Suprapubic skin (tissue), 4 donors: Measurements from ENCODE around the gene GNS. TPM values are rescaled to one million over a fixed set of nuclear protein-coding genes. Genes with fewer than 3 reads are reported as not detected.

Experiments used
- DNase-seq, 2 donors: peaks; one replicate each; pipeline ENCODE4 v3.0.0-alpha.2; 2019; ENCODE audit warnings: low spot score in 2 of 2
- H3K27ac ChIP-seq: fragments of 200-600 bp; sonication (generic); one replicate; pipeline ENCODE4 v1.5.1; 2019
- H3K27me3 ChIP-seq: fragments of 200-600 bp; sonication (generic); one replicate; pipeline ENCODE4 v1.5.1; 2019
- H3K36me3 ChIP-seq: fragments of 200-600 bp; sonication (generic); one replicate; pipeline ENCODE4 v1.5.1; 2019
- H3K4me1 ChIP-seq: fragments of 200-600 bp; sonication (generic); one replicate; pipeline ENCODE4 v1.5.1; 2019
- H3K4me3 ChIP-seq: fragments of 200-600 bp; sonication (generic); one replicate; pipeline ENCODE4 v1.5.1; 2019; ENCODE audit warnings: mild to moderate bottlenecking
- H3K9me3 ChIP-seq: fragments of 200-600 bp; sonication (generic); one replicate; pipeline ENCODE4 v1.5.1; 2019
- EP300 ChIP-seq: sonication (generic); formaldehyde crosslinking; IDR thresholded peaks from one replicate; pipeline ENCODE4 v1.6.1; 2017; ENCODE audit warnings: antibody characterized with exemption
- POLR2A ChIP-seq, 2 donors: fragments of 450-650 bp; IDR thresholded peaks; one replicate each; pipeline ENCODE4 v1.6.1; 2017; ENCODE audit warnings: antibody characterized with exemption in 2 of 2, mild to moderate bottlenecking in 2 of 2, moderate library complexity in 2 of 2
- POLR2AphosphoS5 ChIP-seq, 3 donors: sonication (generic); formaldehyde crosslinking; IDR thresholded peaks; one replicate each; pipeline ENCODE4 v1.6.1; 2017; ENCODE audit warnings: antibody characterized with exemption in 3 of 3
- WGBS: methylation state at CpG from one replicate; pipeline ENCODE4 v1.1.5; 2018; 5-methylcytosine and 5-hydroxymethylcytosine counted together
- total RNA-seq, 4 donors: library from RNA; depleted of rRNA; stranded (reverse); fragments of >200 nt; gene quantifications; one replicate each; pipeline ENCODE4 v1.1.0, GENCODE V29; 2016
- TF ChIP-seq, protein P1 (sequence below), 2 donors: fragments of 200-600 bp in 1 of 2; fragments of 450-650 bp in 1 of 2; sonication (generic) in 1 of 2; IDR thresholded peaks; one replicate each; pipeline ENCODE4 v1.5.1; 2016 to 2019; ENCODE audit warnings: antibody characterized with exemption in 2 of 2, mild to moderate bottlenecking in 1 of 2, moderate library complexity in 1 of 2

The GNS gene
- total RNA-seq, 4 donors from 2014 or later = 46.7 to 56.7 (median 49.6) TPM

DNA sequence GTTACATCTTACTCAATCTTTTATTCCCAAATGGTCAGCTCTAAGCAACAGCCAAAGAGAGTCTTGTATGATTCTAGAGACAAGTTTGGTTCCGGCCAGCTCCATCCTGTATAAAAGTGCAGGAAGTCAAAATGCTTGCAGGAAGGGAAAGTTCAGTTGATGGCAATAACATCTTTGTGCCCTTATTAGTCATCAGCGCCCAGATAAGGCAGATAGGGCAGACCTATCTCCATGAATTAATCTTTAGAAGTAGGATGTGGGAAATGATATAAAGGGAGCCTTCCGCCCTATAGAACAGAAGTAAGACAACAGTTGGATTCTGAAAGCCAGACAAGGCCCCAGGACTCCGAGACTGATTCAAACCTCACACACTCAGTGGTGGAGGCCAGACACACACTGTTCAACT lies 6.4 kb downstream of the GNS start:
- Histone ChIP-seq H3K27me3 (no peaks in the 10 kb centered on the region), H3K4me1 (peaks cover 18% of the 10 kb centered on the region), H3K36me3 (peaks cover 15% of the 10 kb centered on the region), H3K4me3 (no peak overlapping the region), H3K27ac (no peak overlapping the region), H3K9me3 (no peaks in the 10 kb centered on the region)
- WGBS = 75% methylated on average over 4 of the region's 4 CpGs
- TF ChIP-seq EP300 (no peak), POLR2A (IDR thresholded peaks at IDR 0.05) (no peak), POLR2AphosphoS5 (IDR thresholded peaks at IDR 0.05) (no peak)
- TF ChIP-seq, protein P1, sequence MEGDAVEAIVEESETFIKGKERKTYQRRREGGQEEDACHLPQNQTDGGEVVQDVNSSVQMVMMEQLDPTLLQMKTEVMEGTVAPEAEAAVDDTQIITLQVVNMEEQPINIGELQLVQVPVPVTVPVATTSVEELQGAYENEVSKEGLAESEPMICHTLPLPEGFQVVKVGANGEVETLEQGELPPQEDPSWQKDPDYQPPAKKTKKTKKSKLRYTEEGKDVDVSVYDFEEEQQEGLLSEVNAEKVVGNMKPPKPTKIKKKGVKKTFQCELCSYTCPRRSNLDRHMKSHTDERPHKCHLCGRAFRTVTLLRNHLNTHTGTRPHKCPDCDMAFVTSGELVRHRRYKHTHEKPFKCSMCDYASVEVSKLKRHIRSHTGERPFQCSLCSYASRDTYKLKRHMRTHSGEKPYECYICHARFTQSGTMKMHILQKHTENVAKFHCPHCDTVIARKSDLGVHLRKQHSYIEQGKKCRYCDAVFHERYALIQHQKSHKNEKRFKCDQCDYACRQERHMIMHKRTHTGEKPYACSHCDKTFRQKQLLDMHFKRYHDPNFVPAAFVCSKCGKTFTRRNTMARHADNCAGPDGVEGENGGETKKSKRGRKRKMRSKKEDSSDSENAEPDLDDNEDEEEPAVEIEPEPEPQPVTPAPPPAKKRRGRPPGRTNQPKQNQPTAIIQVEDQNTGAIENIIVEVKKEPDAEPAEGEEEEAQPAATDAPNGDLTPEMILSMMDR (IDR thresholded peaks at IDR 0.05) = no peak
- no peak for DNase-seq

DNA sequence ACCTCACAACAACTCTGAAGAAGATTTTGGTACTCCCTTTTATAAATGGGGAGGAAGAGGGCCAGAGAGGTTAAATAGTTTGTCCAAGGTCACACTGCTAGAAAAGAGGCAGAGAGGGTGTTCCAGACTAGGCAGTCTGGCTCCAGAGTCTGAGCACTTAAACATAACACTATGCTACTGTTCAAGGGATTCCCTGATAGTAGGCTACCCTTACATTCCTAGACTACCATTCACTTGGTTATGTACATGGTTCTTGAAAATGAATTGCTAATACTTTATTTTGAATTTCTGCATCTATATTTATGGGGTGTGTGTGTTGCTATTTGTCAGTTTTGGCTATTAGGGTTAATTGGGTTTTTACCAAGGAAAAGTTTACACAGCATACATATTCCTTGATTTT lies 7.2 kb downstream of the GNS start:
- TF ChIP-seq EP300 (no peak), POLR2AphosphoS5 (IDR thresholded peaks at IDR 0.05) (no peak), POLR2A (IDR thresholded peaks at IDR 0.05) (no peak)
- TF ChIP-seq, protein P1 (IDR thresholded peaks at IDR 0.05) = no peak
- Histone ChIP-seq H3K27ac (no peak overlapping the region), H3K9me3 (no peaks in the 10 kb centered on the region), H3K4me1 (peaks cover 10% of the 10 kb centered on the region), H3K4me3 (no peak overlapping the region), H3K27me3 (no peaks in the 10 kb centered on the region), H3K36me3 (peaks cover 20% of the 10 kb centered on the region)
- DNase-seq = no peak

DNA sequence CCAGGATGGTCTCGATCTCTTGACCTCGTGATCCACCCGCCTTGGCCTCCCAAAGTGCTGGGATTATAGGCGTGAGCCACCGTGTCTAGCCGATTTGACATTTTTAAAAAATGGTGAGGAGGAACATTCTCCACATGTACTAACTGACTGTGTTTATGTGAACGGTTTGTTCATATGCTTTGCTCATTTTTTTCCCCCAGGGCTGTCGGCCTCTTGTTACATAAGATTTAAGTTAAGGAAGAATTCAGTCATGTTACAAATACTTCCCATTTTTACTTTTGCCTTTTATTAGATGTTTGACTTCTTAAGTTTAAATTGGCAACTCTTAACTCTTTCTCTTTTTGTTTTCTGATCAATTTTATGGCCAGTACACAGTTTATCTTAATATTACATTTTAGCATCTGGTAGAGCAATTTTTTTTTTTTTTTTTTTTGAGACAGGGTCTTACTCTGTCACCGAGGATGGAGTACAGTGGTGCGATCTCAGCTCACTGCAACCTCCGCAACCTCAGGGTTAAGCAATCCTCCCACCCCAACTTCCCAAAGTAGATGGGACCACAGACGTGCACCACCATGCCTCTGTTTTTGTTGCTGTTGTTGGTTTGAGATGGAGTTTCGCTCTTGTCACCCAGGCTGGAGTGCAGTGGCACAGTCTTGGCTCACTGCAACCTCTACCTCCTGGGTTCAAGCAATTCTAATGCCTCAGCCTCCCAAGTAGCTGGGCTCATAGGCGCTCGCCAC lies 9.6 kb downstream of the GNS start:
- Histone ChIP-seq H3K9me3 (no peaks in the 10 kb centered on the region), H3K4me1 (peaks cover 11% of the 10 kb centered on the region), H3K27ac (no peak overlapping the region), H3K4me3 (no peak overlapping the region), H3K27me3 (no peaks in the 10 kb centered on the region), H3K36me3 (peaks cover 33% of the 10 kb centered on the region)
- DNase-seq = no peak
- 84% methylated on average over 15 of the region's 15 CpGs for WGBS
- TF ChIP-seq POLR2AphosphoS5 (IDR thresholded peaks at IDR 0.05) (no peak), POLR2A (IDR thresholded peaks at IDR 0.05) (no peak), EP300 (no peak)
- TF ChIP-seq, protein P1 (IDR thresholded peaks at IDR 0.05) = no peak

DNA sequence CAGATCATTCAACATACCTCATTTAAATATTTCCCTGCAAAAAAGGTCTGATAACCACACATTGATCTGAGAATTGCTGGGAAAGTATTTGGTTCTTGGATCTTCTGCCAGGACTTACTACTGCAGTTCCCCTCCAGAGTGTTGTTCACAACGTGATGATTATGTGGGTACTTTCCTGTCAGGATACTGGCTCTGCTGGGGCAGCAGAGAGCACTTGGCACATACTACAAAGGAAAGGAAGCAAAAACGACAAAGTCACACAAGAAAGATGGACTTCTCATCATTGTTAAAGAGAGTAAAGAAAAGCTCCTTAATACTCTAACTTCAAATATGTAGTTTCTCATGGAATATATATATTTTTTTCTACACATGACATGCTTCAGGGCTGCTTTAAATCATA lies 11.5 kb downstream of the GNS start:
- peaks cover 52% of the 10 kb centered on the region for H3K36me3 ChIP-seq
- no peak overlapping the region for H3K27ac ChIP-seq
- H3K4me3 ChIP-seq = no peak overlapping the region
- DNase-seq = no peak
- no peaks in the 10 kb centered on the region for H3K9me3 ChIP-seq
- H3K4me1 ChIP-seq = peaks cover 16% of the 10 kb centered on the region
- WGBS = 17% methylated on average over 2 of the region's 2 CpGs
- no peaks in the 10 kb centered on the region for H3K27me3 ChIP-seq
- TF ChIP-seq, protein P1 (IDR thresholded peaks at IDR 0.05) = no peak
- TF ChIP-seq EP300 = no peak
- TF ChIP-seq POLR2A (IDR thresholded peaks at IDR 0.05) = no peak
- no peak for TF ChIP-seq POLR2AphosphoS5 (IDR thresholded peaks at IDR 0.05)

DNA sequence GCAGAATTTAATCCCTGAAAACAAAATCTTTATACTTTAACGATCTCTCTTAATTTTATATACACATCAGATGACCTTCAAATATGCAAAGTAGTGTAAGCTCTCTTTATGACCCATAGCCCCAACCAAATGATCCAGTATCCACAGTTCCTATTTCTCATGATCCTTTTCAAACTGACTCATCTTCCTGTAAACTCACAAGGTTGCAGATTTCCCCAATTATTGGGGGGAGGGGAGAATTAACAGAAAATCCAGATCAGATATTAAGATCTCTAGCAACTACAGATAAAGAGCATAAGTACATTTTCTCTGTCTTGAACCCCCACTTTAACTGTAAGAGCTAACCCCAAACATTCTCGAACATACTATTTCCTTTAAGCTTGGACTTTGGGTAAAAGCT lies 12.5 kb downstream of the GNS start:
- no peak for TF ChIP-seq POLR2A (IDR thresholded peaks at IDR 0.05)
- TF ChIP-seq, protein P1 (IDR thresholded peaks at IDR 0.05) = no peak
- no peak for TF ChIP-seq POLR2AphosphoS5 (IDR thresholded peaks at IDR 0.05)
- no peak for TF ChIP-seq EP300
- Histone ChIP-seq H3K27ac (no peak overlapping the region), H3K27me3 (no peaks in the 10 kb centered on the region), H3K36me3 (peaks cover 62% of the 10 kb centered on the region), H3K4me3 (no peak overlapping the region), H3K9me3 (no peaks in the 10 kb centered on the region), H3K4me1 (peaks cover 16% of the 10 kb centered on the region)
- WGBS = 83% methylated on average over 2 of the region's 2 CpGs
- no peak for DNase-seq
